Breast epithelium (tissue), 3 donors: ENCODE results near the gene RBM7.

Source experiments
- POLR2A ChIP-seq: fragments of 450-650 bp; IDR thresholded peaks from one replicate; pipeline ENCODE4 v1.6.1; 2016; ENCODE audit warnings: antibody characterized with exemption, mild to moderate bottlenecking, moderate library complexity
- TF ChIP-seq, protein P1 (sequence below), 3 donors: fragments of 450-650 bp; IDR thresholded peaks; one replicate each; pipeline ENCODE4 v1.5.1; 2016 to 2017; ENCODE audit warnings: antibody characterized with exemption in 3 of 3, mild to moderate bottlenecking in 3 of 3, moderate library complexity in 3 of 3

DNA sequence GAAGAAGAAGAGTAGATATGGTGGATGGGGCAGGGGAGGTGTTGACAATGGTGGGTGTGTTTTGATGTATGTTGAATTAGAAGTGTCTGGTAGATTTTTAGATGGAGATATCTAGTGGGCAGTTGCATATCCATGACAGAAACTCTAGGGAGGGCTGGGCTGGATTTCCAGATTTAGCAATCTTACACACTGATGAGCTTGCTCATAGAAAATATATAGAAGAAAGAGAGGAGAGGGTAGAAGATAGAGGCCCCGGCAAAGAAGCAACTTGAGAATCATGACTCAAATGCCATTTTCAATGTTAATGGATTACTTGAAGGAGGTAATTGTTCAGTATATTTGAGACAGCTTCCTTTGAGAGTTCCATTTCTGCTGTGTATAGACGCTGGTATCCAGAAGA is 47.0 kb downstream of the RBM7 start:
- TF ChIP-seq, protein P1, sequence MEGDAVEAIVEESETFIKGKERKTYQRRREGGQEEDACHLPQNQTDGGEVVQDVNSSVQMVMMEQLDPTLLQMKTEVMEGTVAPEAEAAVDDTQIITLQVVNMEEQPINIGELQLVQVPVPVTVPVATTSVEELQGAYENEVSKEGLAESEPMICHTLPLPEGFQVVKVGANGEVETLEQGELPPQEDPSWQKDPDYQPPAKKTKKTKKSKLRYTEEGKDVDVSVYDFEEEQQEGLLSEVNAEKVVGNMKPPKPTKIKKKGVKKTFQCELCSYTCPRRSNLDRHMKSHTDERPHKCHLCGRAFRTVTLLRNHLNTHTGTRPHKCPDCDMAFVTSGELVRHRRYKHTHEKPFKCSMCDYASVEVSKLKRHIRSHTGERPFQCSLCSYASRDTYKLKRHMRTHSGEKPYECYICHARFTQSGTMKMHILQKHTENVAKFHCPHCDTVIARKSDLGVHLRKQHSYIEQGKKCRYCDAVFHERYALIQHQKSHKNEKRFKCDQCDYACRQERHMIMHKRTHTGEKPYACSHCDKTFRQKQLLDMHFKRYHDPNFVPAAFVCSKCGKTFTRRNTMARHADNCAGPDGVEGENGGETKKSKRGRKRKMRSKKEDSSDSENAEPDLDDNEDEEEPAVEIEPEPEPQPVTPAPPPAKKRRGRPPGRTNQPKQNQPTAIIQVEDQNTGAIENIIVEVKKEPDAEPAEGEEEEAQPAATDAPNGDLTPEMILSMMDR (IDR thresholded peaks at IDR 0.05), result no peak
- no peak for TF ChIP-seq POLR2A
